HL-60 (cell line): ENCODE results near the gene SLC11A2.

Source experiments
- POLR2AphosphoS5 ChIP-seq: IDR thresholded peaks from 2 replicates; pipeline ENCODE4 v1.6.1; 2012; ENCODE audit warnings: low read depth
- REST ChIP-seq: IDR thresholded peaks from 2 replicates; pipeline ENCODE4 v1.6.1; 2012; ENCODE audit warnings: low read depth; ENCODE audit not compliant: insufficient replicate concordance
- SPI1 ChIP-seq: IDR thresholded peaks from 2 replicates; pipeline ENCODE4 v1.6.1; 2012; ENCODE audit warnings: low read depth, mild to moderate bottlenecking, borderline replicate concordance
- TF ChIP-seq, protein P1 (sequence below): IDR thresholded peaks from one replicate; pipeline ENCODE4 v1.5.1; 2011; ENCODE audit warnings: low read length, control low read depth, inconsistent platforms; ENCODE audit not compliant: insufficient read depth

GRCh38 chr12:50999093-50999492 is 27.1 kb downstream of the SLC11A2 start:
- TF ChIP-seq, protein P1, sequence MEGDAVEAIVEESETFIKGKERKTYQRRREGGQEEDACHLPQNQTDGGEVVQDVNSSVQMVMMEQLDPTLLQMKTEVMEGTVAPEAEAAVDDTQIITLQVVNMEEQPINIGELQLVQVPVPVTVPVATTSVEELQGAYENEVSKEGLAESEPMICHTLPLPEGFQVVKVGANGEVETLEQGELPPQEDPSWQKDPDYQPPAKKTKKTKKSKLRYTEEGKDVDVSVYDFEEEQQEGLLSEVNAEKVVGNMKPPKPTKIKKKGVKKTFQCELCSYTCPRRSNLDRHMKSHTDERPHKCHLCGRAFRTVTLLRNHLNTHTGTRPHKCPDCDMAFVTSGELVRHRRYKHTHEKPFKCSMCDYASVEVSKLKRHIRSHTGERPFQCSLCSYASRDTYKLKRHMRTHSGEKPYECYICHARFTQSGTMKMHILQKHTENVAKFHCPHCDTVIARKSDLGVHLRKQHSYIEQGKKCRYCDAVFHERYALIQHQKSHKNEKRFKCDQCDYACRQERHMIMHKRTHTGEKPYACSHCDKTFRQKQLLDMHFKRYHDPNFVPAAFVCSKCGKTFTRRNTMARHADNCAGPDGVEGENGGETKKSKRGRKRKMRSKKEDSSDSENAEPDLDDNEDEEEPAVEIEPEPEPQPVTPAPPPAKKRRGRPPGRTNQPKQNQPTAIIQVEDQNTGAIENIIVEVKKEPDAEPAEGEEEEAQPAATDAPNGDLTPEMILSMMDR: no peak
- no peak for TF ChIP-seq SPI1
- no peak for TF ChIP-seq REST
- no peak for TF ChIP-seq POLR2AphosphoS5
